ENCODE measurements around the gene RCSD1.

RCSD1 gene

DNA sequence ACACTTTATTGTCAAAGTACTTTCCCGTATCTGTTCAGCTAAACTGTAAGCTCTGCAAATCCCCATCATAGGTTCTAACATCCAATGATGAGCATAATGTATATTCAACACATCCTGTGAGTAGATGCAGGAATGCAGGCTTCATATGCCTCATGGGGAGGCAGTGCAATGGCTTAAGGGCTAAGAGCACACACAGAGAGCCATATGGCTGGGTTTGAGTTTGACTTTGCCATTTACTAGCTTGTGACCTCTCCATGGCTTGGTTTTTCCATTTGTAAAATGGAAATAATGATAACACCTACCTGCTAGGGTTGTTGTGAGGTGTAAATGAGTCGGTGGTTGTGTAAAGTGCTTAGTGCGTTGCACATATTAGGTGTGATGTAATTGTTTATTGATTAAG, 13.4 kb downstream of the RCSD1 start:
- no peak for DNase-seq (ENCODE audit: low read depth)

DNA sequence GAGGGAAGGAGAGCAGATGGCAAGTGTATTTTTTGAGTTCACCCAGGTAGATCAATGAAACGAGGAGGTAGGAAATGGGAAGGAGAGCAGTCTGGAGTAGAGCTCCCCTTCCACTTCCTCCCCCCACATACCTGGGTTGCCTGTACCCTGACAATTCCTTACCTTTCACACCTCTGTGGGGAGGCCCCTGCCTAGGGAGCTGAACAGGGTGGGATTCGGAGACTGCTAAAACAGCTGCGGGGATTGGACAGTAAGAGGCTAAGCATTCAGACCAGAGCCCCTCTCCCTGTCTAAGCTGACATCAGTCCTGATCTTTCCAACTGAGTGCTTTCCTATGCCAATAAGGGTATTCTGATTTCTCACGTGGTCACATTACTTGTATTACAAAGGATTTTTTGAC, 14.5 kb downstream of the RCSD1 start:
- DNase-seq (ENCODE audit: low read depth) = no peak

DNA sequence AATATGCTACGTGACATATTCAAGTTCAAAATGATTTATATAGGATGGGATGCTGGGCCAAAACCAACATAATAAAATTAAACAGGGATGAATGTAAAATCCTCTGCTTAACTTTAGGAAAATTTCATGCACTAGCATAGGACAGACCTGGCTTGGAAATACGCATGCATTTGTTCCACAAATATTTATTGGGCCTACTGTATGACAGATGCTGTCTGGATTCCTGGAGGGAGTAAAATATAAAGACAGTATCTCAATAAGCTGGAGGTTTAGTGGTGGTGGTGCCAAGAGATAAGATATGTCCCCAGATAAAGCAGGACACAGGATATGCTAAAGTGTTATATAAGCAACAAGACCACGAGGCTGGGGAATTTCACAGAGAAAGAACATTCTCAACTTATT, 15.1 kb downstream of the RCSD1 start:
- no peak for DNase-seq (ENCODE audit: low read depth)

- no peak for DNase-seq (ENCODE audit: low read depth)
These were observed 15.8 kb downstream of the RCSD1 start for GRCh38 chr1:167645625-167646414.

DNA sequence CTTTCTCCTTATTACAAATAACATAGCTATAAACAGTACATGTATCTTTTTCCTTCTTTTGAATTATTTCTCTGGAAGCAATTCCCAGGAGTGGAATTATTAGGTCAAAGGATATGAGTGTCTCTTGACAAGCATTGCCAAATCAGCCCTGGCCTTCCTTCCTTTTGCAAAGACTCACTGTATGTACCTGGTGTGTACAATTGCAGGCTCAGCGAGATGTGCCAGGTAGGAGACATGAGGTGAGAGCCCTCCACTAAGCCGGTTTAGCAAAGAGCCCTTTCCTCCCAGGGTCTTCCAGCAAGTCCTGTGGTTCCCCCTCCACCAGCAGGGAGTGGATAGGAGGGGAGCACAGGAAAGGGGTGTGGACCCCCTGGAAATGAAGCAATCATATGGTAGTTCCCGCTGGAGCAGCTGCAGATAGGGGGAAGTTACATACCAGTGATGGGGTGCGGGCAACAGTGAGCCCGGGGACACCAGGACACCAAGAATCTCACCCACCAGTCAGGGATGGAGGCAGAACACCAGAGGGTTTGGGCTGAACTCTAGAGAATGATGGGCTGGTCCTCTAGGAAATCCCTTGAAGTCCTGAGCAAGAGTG, 18.3 kb downstream of the RCSD1 start:
- DNase-seq (ENCODE audit: low read depth) = no peak

- DNase-seq (ENCODE audit: low read depth) = no peak
These were observed 19.1 kb downstream of the RCSD1 start for GRCh38 chr1:167648978-167649744.

DNA sequence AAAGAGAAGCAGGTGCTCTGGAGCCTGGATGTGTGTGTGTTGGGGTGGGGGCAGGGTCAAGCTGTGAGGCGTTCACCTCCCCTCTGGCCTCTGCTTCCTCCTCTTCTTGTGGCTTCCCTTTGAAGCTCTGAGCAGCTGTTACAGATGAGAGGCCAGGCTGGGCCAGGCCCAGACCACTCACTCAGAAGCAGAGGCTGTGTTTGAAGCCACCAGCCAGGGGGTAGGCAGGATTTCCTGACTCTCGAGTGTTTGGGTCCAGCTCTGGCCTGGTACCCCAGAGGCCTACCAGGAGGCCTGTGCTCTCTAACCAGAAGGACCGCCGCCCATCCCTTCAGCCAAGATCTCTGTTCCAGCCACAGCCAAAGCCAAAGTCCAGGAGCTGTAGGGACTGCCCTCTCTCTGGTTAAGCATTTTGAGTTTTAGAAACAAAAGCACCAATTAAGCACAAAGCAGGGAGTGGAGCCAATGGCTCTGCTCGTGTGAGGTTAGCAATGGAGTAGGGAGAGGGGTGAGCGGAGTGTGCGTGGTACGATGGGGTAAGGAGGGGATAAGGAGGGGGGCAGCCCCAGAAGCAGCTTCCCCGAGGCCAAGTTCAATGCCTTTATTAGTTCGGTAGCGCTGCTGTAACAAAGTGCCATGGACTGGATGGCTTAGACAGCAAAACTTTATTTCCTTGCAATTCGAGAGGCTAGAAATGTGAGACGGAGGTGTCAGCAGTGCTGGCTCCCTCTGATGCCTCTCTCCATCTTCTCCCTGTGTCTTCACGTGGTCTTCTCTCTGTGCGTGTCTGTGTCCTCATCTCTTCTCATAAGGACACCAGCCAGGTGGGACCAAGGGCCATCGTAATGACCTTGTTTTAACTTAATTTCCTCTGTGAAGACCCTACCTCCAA, 20.5 kb downstream of the RCSD1 start:
- DNase-seq (ENCODE audit: low read depth) = no peak

GRCh38 chr1:167651161-167651693, 21.2 kb downstream of the RCSD1 start:
- no peak for DNase-seq (ENCODE audit: low read depth)

GRCh38 chr1:167654975-167655575, 25.0 kb downstream of the RCSD1 start:
- DNase-seq (ENCODE audit: low read depth) = no peak

DNA sequence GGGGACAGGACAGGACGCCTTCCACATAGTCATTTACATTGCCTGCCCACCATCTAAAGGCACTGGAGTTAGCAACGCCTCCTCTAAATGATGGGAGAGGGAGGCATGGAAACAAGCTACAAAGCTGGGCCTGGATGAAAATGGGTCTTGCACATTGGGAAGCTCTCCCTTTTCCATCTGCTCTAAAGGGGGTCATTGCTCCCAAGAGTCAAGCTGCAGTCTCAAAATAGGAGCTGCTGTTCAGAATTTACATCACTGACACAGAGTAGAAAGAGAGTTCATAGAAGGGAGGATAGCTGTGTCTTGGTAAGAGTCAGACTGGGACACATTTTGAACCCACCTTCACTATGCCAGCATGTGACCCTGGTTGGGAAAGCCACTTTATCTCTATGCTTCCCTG, 26.6 kb downstream of the RCSD1 start:
- no peak for DNase-seq (ENCODE audit: low read depth)

DNA sequence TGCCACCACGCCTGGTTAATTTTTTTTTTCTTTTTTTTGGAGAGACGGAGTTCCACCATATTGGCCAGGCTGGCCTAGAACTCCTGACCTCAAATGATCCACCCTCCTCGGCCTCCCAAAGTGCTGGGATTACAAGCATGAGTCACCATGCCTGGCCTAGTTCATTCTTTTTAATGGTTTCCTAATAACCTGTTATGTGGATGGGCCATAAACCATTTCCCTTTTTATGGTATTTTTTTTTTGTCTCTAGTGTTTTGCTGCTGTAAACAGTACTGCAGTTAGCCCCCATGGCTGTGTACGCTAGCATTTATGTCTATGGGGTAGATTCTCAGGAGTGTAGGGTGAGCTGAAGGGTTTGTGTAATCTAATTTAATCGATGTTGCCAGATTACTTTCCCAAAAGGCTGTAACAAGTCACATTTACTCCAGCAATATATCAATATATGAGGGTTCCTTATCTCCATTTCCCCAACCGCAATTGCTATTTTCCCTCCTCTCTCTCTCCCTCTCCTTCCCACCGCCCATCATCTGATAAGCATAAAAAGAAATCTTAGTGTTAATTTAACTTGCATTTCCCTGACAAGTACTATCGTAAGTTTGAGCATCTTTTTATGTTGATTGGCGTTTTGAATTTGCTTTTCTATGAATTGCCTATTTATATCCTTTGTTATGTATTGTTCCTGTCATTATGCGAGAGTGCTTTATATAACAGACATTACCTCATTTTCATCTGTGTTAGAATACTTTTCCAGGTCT, 28.7 kb downstream of the RCSD1 start:
- peak; percentile 36 for DNase-seq (ENCODE audit: low read depth)

DNA sequence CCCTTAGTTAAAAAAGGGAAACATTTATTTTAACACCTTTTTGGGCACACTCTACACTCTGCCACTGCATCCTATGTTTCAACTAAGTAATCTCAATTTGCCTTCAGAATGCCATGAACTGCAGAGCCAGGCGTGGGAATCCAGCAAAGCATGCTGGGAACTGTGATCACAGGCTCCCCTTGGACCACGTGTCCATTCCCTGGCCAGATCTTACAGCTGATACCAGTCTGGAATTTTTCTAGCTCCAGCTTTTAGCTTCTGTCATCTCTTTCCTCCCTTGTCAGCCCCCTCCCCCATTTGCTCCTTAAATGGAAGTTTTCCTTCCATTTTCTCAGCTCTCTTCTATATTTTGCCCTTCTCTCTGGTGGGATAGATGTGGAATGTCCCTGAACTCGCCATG, 29.4 kb downstream of the RCSD1 start:
- DNase-seq (ENCODE audit: low read depth) = peak; percentile 63

GRCh38 chr1:167659881-167660280, 29.8 kb downstream of the RCSD1 start:
- DNase-seq (ENCODE audit: low read depth) = no peak

GRCh38 chr1:167661527-167662426, 31.7 kb downstream of the RCSD1 start:
- DNase-seq (ENCODE audit: low read depth) = peak; percentile 89

DNA sequence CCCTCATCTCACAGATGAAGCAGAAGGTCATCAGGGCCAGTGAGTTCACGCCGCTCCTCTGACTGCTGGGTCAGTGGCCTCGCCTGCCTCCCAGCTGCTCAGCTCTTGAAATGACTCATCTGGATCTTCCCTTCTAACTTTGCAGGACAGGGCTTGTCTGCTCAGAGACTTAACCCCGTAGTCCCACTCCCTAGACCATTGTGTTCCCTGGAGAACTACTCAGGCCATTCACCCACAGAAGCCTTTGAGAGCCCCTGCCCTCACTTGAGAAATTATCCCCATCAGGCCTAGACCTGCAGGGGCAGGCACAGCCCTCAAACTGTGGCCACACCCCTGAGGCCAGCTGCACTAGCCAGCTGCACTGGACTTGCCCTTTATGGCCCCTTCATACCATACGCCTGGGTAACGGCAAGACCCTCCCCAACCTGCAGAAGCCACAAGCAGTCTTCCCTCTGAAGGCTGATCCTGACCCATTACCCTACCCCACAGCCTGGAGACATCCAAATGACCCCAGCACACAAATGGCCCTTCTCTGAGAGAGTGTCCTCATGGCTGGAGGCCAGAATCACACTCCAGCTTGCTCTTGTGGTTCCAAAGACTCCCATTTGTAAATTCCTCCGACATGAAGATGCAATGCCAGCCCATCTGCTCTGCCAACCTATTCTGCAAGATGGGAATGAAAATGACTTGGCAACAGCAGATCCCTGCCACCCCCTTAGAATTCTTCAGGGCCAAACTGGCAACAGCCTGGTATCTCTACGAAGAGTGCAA, 33.2 kb downstream of the RCSD1 start:
- peak; percentile 51 for DNase-seq (ENCODE audit: low read depth)

DNA sequence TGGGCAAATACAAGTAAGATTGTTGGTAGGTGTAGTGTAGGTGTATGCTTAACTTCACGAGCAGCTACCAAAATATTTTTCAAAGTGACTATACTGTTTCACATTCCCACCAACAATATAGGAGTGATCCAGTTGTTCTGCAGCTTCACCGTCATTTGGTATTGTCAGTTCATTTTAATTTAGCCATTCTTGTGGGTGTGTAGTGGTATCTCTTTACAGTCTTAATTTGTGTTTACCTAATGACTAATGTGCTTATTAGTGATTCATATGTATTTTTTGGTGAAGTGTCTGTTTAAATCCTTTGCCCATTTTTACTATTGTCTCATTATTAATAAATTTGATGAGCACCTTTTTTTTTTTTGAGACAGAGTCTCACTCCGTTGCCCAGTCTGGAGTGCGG, 35.4 kb downstream of the RCSD1 start:
- no peak for DNase-seq (ENCODE audit: low read depth)

- no peak for DNase-seq (ENCODE audit: low read depth)
These were observed 36.4 kb downstream of the RCSD1 start for GRCh38 chr1:167666416-167666815.

GRCh38 chr1:167667536-167667935, 37.5 kb downstream of the RCSD1 start:
- DNase-seq (ENCODE audit: low read depth) = no peak

GRCh38 chr1:167668108-167668507, 38.1 kb downstream of the RCSD1 start:
- no peak for DNase-seq (ENCODE audit: low read depth)

All from amniotic epithelial cell (primary cell).